Gastrocnemius medialis (tissue), 4 donors: ENCODE results near the gene STK11IP.

Experiments
- POLR2A ChIP-seq, 2 donors: fragments of 450-650 bp; IDR thresholded peaks; one replicate each; pipeline ENCODE4 v1.6.1; 2017; ENCODE audit warnings: antibody characterized with exemption in 2 of 2, mild to moderate bottlenecking in 2 of 2, moderate library complexity in 2 of 2
- TF ChIP-seq, protein P1 (sequence below), 5 experiments: fragments of 450-650 bp in 3 of 5; fragments of 200-600 bp in 2 of 5; sonication (generic) in 2 of 5; IDR thresholded peaks in 4 of 5; conservative IDR thresholded peaks in 1 of 5; 1 replicate in 4 of 5; 2 replicates in 1 of 5; pipeline ENCODE4 v1.5.1; 2016 to 2019; ENCODE audit warnings: antibody characterized with exemption in 5 of 5, mild to moderate bottlenecking in 3 of 5, moderate library complexity in 3 of 5

DNA sequence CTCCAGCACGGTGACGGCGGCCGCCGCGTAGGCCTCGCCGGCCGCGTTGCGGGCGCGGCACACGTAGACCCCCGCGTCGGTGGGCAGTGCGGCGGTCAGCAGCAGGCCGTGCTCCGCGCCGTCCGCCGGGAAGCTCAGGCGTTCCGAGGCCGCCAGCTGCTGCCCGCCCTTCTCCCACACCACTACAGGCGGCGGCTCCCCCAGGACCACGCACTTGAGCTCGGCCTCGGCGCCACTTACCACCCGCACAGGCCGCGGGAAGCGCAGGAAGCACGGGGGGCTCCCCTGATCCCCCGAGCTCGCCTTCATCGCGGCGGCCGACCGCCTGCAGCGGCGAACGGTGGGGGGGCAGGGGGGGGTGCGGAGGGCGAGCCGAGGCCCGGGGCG, 26.7 kb upstream of the STK11IP start:
- TF ChIP-seq, protein P1, sequence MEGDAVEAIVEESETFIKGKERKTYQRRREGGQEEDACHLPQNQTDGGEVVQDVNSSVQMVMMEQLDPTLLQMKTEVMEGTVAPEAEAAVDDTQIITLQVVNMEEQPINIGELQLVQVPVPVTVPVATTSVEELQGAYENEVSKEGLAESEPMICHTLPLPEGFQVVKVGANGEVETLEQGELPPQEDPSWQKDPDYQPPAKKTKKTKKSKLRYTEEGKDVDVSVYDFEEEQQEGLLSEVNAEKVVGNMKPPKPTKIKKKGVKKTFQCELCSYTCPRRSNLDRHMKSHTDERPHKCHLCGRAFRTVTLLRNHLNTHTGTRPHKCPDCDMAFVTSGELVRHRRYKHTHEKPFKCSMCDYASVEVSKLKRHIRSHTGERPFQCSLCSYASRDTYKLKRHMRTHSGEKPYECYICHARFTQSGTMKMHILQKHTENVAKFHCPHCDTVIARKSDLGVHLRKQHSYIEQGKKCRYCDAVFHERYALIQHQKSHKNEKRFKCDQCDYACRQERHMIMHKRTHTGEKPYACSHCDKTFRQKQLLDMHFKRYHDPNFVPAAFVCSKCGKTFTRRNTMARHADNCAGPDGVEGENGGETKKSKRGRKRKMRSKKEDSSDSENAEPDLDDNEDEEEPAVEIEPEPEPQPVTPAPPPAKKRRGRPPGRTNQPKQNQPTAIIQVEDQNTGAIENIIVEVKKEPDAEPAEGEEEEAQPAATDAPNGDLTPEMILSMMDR (IDR thresholded peaks at IDR 0.05 in 4 of 5, conservative IDR thresholded peaks at IDR 0.05 in 1 of 5), result no peak
- TF ChIP-seq POLR2A (IDR thresholded peaks at IDR 0.05), result no peak
